Mesothelial cell of epicardium (in vitro differentiated cells): Measurements from ENCODE around the gene ASCC3. TPM values are rescaled to one million over a fixed set of nuclear protein-coding genes. Genes with fewer than 3 reads are reported as not detected.

Experiments
- DNase-seq, 2 experiments: peaks; one replicate each; pipeline ENCODE4 v3.0.0; 2021; ENCODE audit warnings: low spot score in 2 of 2; ENCODE audit not compliant: unreplicated experiment in 2 of 2
- H3K27ac Mint-ChIP-seq: 2 replicates; pipeline ENCODE4 v1.8.0; 2021; ENCODE audit warnings: mixed read lengths
- H3K27me3 Mint-ChIP-seq: 2 replicates; pipeline ENCODE4 v1.8.0; 2021; ENCODE audit warnings: low read depth, mixed read lengths
- H3K36me3 Mint-ChIP-seq: 2 replicates; pipeline ENCODE4 v1.8.0; 2021; ENCODE audit warnings: mixed read lengths
- H3K4me1 Mint-ChIP-seq: 2 replicates; pipeline ENCODE4 v1.8.0; 2021; ENCODE audit warnings: mixed read lengths
- H3K4me3 Mint-ChIP-seq: 2 replicates; pipeline ENCODE4 v1.8.0; 2021; ENCODE audit warnings: mild to moderate bottlenecking, moderate library complexity, mixed read lengths
- H3K9me3 Mint-ChIP-seq: 2 replicates; pipeline ENCODE4 v1.8.0; 2021; ENCODE audit warnings: mixed read lengths
- CTCF ChIP-seq: fragments of 200-600 bp; sonication (generic); IDR thresholded peaks from one replicate; pipeline ENCODE4 v1.5.0; 2021; ENCODE audit warnings: antibody characterized with exemption; ENCODE audit not compliant: unreplicated experiment
- total RNA-seq: library from RNA; stranded (reverse); gene quantifications from 3 replicates; pipeline ENCODE4 v1.2.1, GENCODE V29; 2021

ASCC3 gene
- total RNA-seq, 1 donor from 2014 or later: 47.7 TPM

DNA sequence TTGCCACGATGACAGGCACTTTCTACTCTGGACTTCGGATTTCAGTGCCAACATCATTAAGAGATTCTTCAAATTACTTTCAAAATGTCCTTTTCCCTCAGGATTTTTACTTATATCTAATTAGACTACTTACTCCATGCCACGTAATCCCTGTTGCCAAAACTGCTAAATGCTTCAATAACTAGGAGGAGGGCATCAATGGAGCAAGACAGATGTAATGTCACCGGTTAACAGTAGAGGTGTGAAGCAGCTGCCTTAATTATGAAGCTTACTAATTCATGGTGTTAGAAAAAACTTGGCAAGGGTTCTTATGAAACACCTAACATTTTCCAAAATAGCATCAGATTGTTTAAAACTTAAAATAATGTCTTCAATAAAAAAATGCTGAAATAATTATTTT, 305.2 kb downstream of the ASCC3 start:
- H3K9me3 Mint-ChIP-seq: peaks cover 15% of the 10 kb centered on the region
- H3K4me1 Mint-ChIP-seq: no peaks in the 10 kb centered on the region
- no peak for DNase-seq
- no peak for TF ChIP-seq CTCF
- H3K27me3 Mint-ChIP-seq: no peaks in the 10 kb centered on the region
- peaks cover 17% of the 10 kb centered on the region for H3K36me3 Mint-ChIP-seq
- H3K4me3 Mint-ChIP-seq: no peak overlapping the region
- no peak overlapping the region for H3K27ac Mint-ChIP-seq

DNA sequence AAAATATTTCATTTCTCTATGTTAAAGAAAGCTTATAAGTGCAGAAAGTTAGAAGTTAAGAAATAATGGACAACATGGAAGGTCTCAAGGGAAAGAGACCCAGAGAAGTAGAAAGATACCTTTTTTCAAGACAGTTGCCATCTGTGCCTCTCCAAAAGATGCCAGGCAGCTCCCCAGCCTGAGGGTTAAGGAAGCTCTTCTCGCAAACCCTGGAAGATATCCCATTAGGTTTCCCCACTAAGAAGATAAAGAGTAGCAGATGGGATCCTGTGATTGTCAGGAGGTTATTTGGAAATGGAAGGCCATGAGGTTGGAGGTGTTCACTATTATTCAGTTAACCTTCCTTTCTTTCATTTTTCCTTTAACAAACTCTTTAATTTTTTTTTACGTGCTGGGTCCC, 306.3 kb downstream of the ASCC3 start:
- TF ChIP-seq CTCF: no peak

DNA sequence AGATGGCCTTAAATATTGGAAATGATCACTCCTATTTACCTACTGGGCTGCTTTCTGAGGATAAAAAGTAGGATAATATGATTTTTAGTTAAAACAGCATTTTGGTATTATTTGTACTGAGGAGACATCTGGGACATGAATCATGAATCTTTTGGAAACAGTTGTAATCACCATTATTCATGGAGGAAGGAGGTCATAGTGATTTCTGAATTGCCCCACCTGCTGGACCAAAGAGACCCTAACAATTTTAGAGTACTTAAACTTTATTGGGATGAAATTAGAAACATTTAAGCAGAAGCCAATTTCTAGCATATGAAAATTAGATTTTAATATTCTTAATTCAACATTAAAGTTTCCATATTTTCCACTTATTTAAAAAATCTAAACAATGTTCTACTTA, 308.0 kb downstream of the ASCC3 start:
- Mint-ChIP-seq H3K9me3 (peaks cover 15% of the 10 kb centered on the region), H3K4me1 (no peaks in the 10 kb centered on the region), H3K27ac (no peak overlapping the region), H3K4me3 (no peak overlapping the region), H3K27me3 (no peaks in the 10 kb centered on the region), H3K36me3 (peaks cover 27% of the 10 kb centered on the region)
- no peak for DNase-seq
- TF ChIP-seq CTCF: peak; percentile 33

More for the DNA sequence above, 306.3 kb downstream of the ASCC3 start:
- Mint-ChIP-seq H3K27me3 (no peaks in the 10 kb centered on the region), H3K27ac (no peak overlapping the region), H3K36me3 (peaks cover 25% of the 10 kb centered on the region), H3K4me1 (no peaks in the 10 kb centered on the region), H3K4me3 (no peak overlapping the region), H3K9me3 (peaks cover 22% of the 10 kb centered on the region)
- no peak for DNase-seq

DNA sequence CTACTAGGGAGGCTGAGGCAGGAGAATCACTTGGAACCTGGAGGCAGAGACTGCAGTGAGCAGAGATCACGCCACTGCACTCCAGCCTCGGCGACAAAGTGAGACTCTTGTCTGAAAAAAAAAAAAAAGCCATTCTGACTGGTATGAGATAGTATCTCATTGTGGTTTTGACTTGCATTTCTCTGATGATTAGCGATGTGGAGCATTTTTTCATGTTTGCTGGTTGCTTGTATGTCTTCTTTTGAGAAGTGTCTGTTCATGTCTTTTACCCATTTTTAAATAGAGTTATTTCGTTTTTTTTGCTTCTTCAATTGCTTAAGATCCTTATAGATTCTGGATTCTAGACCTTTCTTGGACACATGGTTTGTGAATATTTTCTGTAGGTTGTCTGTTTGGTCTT, 312.9 kb downstream of the ASCC3 start:
- Mint-ChIP-seq H3K27me3 (no peaks in the 10 kb centered on the region), H3K4me3 (no peak overlapping the region), H3K4me1 (no peaks in the 10 kb centered on the region), H3K9me3 (peaks cover 16% of the 10 kb centered on the region), H3K36me3 (peaks cover 27% of the 10 kb centered on the region), H3K27ac (no peak overlapping the region)
- TF ChIP-seq CTCF: no peak
- DNase-seq: no peak

- no peaks in the 10 kb centered on the region for H3K27me3 Mint-ChIP-seq
- no peak for DNase-seq
- peaks cover 26% of the 10 kb centered on the region for H3K36me3 Mint-ChIP-seq
- no peak overlapping the region for H3K27ac Mint-ChIP-seq
- no peaks in the 10 kb centered on the region for H3K4me1 Mint-ChIP-seq
- no peak overlapping the region for H3K4me3 Mint-ChIP-seq
- no peak for TF ChIP-seq CTCF
- H3K9me3 Mint-ChIP-seq: peaks cover 16% of the 10 kb centered on the region
Measured at GRCh38 chr6:100566563-100566962, 314.6 kb downstream of the ASCC3 start.
